GM13976 (cell line): ENCODE results near the gene PCBP3.
"Not testable (repeated sequence)": the region's sequence is repeated elsewhere in the genome, so short reads cannot be mapped to it uniquely, and the experiment has no call there.

Source experiments
- DNase-seq: peaks from one replicate; pipeline ENCODE4 v3.0.0; 2012; ENCODE audit warnings: low spot score
- CTCF ChIP-seq: IDR thresholded peaks from 2 replicates; pipeline ENCODE4 v1.5.1; 2012; ENCODE audit warnings: borderline replicate concordance, mild to moderate bottlenecking; ENCODE audit not compliant: insufficient read depth; ENCODE audit errors: extremely low read depth, missing control alignments, control extremely low read depth
- in situ Hi-C: fragments of 300-500 bp; cut with MboI; formaldehyde crosslinking; loops from one replicate; pipeline ENCODE4 v1.12.0; 2022; ENCODE audit warnings: low sequenced_read_pairs, mixed read lengths, inconsistent platforms; ENCODE audit not compliant: unreplicated experiment

PCBP3 gene

DNA sequence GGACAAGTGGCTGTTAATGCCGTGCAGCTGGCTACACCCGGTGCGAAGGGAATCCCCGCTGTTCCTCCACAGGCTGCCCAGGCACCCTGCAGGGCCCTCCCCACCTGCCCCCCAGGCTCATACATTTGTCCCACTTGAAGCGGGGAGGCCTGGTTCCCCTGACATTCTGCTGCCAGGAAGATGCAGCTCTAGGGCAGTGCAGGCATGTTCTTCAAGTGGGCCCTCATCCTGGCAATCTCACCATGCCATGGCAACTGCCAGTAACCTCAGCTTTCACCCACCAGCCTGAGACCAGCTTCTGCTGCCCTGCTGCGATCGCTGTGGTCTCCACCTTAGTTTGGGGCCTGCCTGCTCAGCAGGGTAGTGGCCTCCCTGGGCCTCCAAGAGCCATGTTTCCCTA is 186.1 kb downstream of the PCBP3 start:
- in situ Hi-C loops = no loop called here
- no peak for TF ChIP-seq CTCF
- DNase-seq = no peak

DNA sequence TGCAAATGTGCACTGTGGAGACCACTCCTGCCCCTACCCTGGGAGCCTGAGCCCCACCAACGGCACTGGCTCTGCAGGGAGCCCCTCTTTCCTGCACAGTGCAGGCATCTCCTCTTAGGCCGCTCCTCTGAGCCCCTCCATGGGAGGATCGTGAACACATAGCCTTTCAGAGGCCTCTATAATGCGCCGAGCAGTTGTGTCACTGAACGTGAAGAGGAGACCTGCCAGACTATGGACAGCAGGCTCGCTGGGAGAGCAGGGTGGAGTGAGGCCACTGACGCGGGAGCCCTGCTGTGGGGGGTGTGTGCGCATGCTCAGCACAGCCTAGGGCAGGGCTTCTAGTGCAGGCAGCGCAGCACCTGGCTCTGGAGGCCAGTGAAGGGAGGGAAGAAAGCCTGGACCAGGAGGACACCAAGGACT is 186.7 kb downstream of the PCBP3 start:
- TF ChIP-seq CTCF = no peak

DNA sequence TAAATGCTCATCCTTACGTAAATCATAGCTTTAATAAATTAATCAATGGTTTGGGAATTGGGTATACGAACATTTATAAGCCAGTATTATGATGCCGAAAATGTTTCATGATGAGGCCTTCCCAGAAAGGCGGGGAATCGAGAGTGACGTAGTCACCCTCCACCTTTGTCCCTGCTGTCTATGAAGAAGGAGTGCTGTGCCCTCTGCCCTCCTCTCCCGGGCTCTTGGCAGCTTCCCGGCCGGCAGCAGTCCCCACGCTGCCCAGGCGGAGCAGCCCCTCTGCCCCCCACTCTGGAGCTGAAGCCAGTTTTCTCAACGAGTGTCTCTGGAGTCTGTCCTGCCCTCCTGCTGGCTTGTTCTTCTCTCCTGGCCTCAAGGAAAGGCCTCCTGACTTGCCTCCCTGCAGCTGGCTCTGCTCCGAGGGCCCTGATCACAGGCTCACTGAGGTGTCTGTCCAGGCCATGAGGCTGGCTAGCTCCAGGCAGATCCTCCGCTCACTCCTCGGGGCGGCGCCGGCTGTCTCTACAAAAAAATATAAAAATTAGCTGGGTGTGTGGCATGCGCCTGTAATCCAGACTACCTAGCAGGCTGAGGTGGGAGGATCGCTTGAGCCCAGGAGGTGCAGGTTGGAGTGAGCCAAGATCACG is 187.3 kb downstream of the PCBP3 start:
- in situ Hi-C loops = no loop called here
- no peak for DNase-seq
- TF ChIP-seq CTCF = no peak

More for the DNA sequence above, 186.7 kb downstream of the PCBP3 start:
- in situ Hi-C loops = no loop called here
- DNase-seq = no peak

DNA sequence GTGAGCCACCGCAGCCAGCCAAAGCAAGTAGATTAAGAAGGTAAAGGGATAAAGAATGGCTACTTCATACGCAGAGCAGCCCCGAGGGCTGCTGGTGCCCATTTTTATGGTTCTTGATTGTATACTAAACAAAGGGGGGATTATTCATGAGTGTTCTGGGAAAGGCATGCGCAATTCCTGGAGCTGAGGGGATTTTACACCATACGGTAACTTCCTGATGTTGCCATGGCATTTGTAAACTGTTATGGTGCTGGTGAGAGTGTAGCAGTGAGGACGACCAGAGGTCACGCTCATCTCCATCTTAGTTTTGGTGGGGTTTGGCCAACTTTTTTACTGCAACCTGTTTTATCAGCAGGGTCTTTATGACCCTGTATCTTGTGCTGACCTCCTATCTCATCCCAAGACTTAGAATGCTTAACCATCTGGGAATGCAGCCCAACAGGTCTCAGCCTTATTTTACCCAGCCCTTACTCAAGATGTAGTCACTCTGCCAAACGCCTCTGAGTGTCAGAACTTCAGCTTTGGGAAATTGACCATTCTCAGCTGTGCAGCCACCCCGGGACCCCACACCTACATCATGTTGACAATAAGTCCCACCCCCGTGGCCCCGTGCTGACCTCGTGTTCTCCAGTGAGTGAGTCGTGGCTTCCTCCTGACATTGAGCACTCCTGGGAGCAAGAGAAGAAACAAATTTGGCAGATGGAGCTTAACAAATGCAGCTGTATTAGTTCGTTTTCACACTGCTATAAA is 188.6 kb downstream of the PCBP3 start:
- TF ChIP-seq CTCF = no peak
- in situ Hi-C loops = no loop called here
- no peak for DNase-seq

DNA sequence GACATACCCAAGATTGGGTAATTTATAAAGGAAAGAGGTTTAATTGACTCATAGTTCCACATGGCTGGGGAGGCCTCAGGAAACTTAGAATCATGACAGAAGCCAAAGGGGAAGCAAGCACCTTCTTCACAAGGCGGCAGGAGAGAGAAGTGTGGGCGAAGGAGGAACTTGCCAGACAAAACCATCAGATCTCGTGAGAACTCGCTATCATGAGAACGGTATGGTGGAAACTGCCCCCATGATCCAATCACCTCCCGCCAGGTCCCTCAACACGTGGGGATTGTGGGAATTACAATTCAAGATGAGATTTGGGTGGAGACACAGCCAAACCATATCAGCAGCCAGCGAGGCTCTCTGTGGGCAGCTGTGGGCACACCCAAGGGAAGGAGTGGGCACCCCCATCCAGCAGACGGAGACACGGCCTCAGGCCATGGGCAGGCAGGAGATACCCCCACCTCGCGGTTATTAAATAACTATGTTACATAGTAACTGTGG is 189.3 kb downstream of the PCBP3 start:
- in situ Hi-C loops = not testable (repeated sequence)

GRCh38 chr21:45833414-45833813 is 189.9 kb downstream of the PCBP3 start:
- no peak for DNase-seq
- in situ Hi-C loops = no loop called here
- no peak for TF ChIP-seq CTCF

More for the DNA sequence above, 189.3 kb downstream of the PCBP3 start:
- DNase-seq = not testable (repeated sequence)
